WI38 (cell line): ENCODE results near the gene FOXN3.

Experiments used
- H3K4me3 ChIP-seq: 2 replicates; pipeline ENCODE4 v1.5.1; 2011; ENCODE audit warnings: low read depth, mild to moderate bottlenecking, control low read depth, low read length
- TF ChIP-seq, protein P1 (sequence below): IDR thresholded peaks from 2 replicates; pipeline ENCODE4 v1.5.1; 2012; ENCODE audit warnings: low read depth, mild to moderate bottlenecking, control low read depth, low read length

Gene FOXN3

GRCh38 chr14:89391556-89391955 lies 25.5 kb downstream of the FOXN3 start:
- H3K4me3 ChIP-seq = no peak overlapping the region
- TF ChIP-seq, protein P1, sequence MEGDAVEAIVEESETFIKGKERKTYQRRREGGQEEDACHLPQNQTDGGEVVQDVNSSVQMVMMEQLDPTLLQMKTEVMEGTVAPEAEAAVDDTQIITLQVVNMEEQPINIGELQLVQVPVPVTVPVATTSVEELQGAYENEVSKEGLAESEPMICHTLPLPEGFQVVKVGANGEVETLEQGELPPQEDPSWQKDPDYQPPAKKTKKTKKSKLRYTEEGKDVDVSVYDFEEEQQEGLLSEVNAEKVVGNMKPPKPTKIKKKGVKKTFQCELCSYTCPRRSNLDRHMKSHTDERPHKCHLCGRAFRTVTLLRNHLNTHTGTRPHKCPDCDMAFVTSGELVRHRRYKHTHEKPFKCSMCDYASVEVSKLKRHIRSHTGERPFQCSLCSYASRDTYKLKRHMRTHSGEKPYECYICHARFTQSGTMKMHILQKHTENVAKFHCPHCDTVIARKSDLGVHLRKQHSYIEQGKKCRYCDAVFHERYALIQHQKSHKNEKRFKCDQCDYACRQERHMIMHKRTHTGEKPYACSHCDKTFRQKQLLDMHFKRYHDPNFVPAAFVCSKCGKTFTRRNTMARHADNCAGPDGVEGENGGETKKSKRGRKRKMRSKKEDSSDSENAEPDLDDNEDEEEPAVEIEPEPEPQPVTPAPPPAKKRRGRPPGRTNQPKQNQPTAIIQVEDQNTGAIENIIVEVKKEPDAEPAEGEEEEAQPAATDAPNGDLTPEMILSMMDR = no peak

- TF ChIP-seq, protein P1 = no peak
- H3K4me3 ChIP-seq = no peak overlapping the region
Measured at GRCh38 chr14:89391123-89391522, 25.9 kb downstream of the FOXN3 start.

GRCh38 chr14:89388853-89389252 lies 28.2 kb downstream of the FOXN3 start:
- H3K4me3 ChIP-seq = no peak overlapping the region

GRCh38 chr14:89387922-89388685 lies 28.9 kb downstream of the FOXN3 start:
- H3K4me3 ChIP-seq = no peak overlapping the region
- TF ChIP-seq, protein P1 = no peak

More at GRCh38 chr14:89388853-89389252, 28.2 kb downstream of the FOXN3 start:
- TF ChIP-seq, protein P1 = 0 out of 2 replicates have a peak, but pooled peaks have one; percentile 5

GRCh38 chr14:89386212-89386886 lies 30.7 kb downstream of the FOXN3 start:
- no peak overlapping the region for H3K4me3 ChIP-seq
- TF ChIP-seq, protein P1 = no peak

GRCh38 chr14:89384636-89385035 lies 32.4 kb downstream of the FOXN3 start:
- TF ChIP-seq, protein P1 = no peak
- no peak overlapping the region for H3K4me3 ChIP-seq

- no peak overlapping the region for H3K4me3 ChIP-seq
- TF ChIP-seq, protein P1 = no peak
Measured at GRCh38 chr14:89384023-89384422, 33.0 kb downstream of the FOXN3 start.
